Panc1 (cell line): ENCODE measurements around the gene PROM2. TPM values are rescaled to one million over a fixed set of nuclear protein-coding genes. Genes with fewer than 3 reads are reported as not detected.

ENCODE experiments used
- ATAC-seq: fragments of 200-7000 bp; cut with Tn5 transposase; 2 replicates; pipeline ENCODE4 v1.9.1; 2020; ENCODE audit warnings: mild to moderate bottlenecking, moderate library complexity
- BruUV-seq: library from RNA; stranded (reverse); fragments of 400-500 nt; replicated peaks from 2 replicates; lab custom pipeline; 2021; lab: Mats Ljungman, UMichigan
- CTCF ChIA-PET: fragments of 300-600 bp; sonication (Branson Sonifier 250); formaldehyde crosslinking; loops from one replicate; lab custom pipeline; 2022; ENCODE audit warnings: antibody characterized with exemption; lab: Charles Lee
- POLR2A ChIA-PET: fragments of 300-600 bp; sonication (Branson Sonifier 250); formaldehyde crosslinking; loops from one replicate; lab custom pipeline; 2022; ENCODE audit warnings: antibody characterized with exemption; lab: Charles Lee
- DNase-seq: peaks from one replicate; pipeline ENCODE4 v3.0.0-alpha.2; 2010; ENCODE audit warnings: low read depth, low spot score
- H3K27ac ChIP-seq: 2 replicates; pipeline ENCODE4 v1.5.1; 2011; ENCODE audit warnings: mild to moderate bottlenecking, low read length, inconsistent platforms
- H3K27me3 ChIP-seq: fragments of 200-500 bp; sonication (Bioruptor generic); 2 replicates; pipeline ENCODE4 v1.6.0; 2014; ENCODE audit warnings: low read length, inconsistent platforms; ENCODE audit not compliant: control insufficient read depth, insufficient read depth
- H3K36me3 ChIP-seq: fragments of 200-500 bp; sonication (Bioruptor generic); 2 replicates; pipeline ENCODE4 v1.5.1; 2014; ENCODE audit warnings: inconsistent platforms, mild to moderate bottlenecking, low read length, moderate library complexity; ENCODE audit not compliant: control insufficient read depth, insufficient read depth
- H3K4me1 ChIP-seq: 2 replicates; pipeline ENCODE4 v1.5.1; 2011; ENCODE audit warnings: inconsistent platforms, mild to moderate bottlenecking, low read length, moderate library complexity; ENCODE audit not compliant: control insufficient read depth, insufficient read depth
- H3K4me3 ChIP-seq, 2 experiments: 2 replicates each; pipeline ENCODE4 v1.5.1; 2011 to 2012; ENCODE audit warnings: low read depth in 2 of 2, low read length in 2 of 2, mild to moderate bottlenecking in 2 of 2, inconsistent platforms in 1 of 2, moderate library complexity in 1 of 2
- H3K9me3 ChIP-seq: fragments of 200-500 bp; sonication (Bioruptor generic); 2 replicates; pipeline ENCODE4 v1.5.1; 2014; ENCODE audit warnings: low read depth, mild to moderate bottlenecking, inconsistent platforms, low read length, moderate library complexity; ENCODE audit not compliant: control insufficient read depth, insufficient read depth
- POLR2AphosphoS5 ChIP-seq: IDR thresholded peaks from 2 replicates; pipeline ENCODE4 v1.6.1; 2012; ENCODE audit warnings: mild to moderate bottlenecking, low read depth, low read length, moderate library complexity
- SIN3A ChIP-seq: IDR thresholded peaks from 2 replicates; pipeline ENCODE4 v1.6.1; 2012; ENCODE audit warnings: low read depth, mild to moderate bottlenecking, low read length, moderate library complexity, borderline replicate concordance; ENCODE audit not compliant: insufficient read depth
- TCF7L2 ChIP-seq: IDR thresholded peaks from 2 replicates; pipeline ENCODE4 v1.6.1; 2011; ENCODE audit warnings: mild to moderate bottlenecking, low read depth, low read length, inconsistent platforms
- in situ Hi-C: cut with HindIII; loops from 2 replicates; pipeline ENCODE4 v1.10.0; 2016; ENCODE audit warnings: low sequenced_read_pairs, low pct_unique_long_range_greater_than_20kb
- intact Hi-C: fragments of 100-400 bp; cut with micrococcal nuclease; formaldehyde crosslinking; loops from one replicate; pipeline ENCODE4 v1.10.0; 2022; ENCODE audit not compliant: unreplicated experiment
- total RNA-seq: library from RNA; stranded (reverse); gene quantifications from one replicate; pipeline ENCODE4 v1.2.1, GENCODE V29; 2021; ENCODE audit not compliant: unreplicated experiment
- TF ChIP-seq, protein P1 (sequence below), 2 experiments: IDR thresholded peaks; 2 replicates each; pipeline ENCODE4 v1.6.1; 2011 to 2012; ENCODE audit warnings: low read depth in 2 of 2, control low read depth in 1 of 2, low read length in 1 of 2, mild to moderate bottlenecking in 1 of 2, moderate library complexity in 1 of 2; ENCODE audit not compliant: insufficient read depth in 1 of 2
- TF ChIP-seq, protein P2 (sequence below): fragments of 450-650 bp; IDR thresholded peaks from 2 replicates; pipeline ENCODE4 v1.5.1; 2017; ENCODE audit warnings: mild to moderate bottlenecking

The PROM2 gene
- total RNA-seq, 1 experiment from 2014 or later = 1.4 TPM

DNA sequence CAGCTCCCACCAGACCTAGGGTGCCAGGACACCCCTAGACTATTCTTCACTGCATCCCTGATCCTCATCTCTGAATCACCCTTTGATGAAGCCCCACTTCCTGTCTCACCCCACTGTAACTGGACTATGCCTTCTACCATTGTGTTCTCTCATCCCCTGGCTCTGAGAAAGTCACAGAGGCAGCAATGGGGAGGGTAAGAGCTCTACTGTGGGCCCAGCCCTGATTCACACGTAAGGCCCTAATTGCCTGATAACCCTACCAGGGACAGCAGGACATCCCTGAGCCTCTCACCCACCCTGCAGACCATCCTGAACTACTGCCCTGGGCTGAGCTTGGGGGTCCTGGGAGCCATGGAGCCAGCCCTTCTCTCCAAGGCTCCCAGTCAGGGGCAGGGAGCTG is 1.5 kb upstream of the PROM2 start:
- CTCF ChIA-PET = no interaction called here
- no peak for ATAC-seq
- no peak overlapping the region for H3K4me3 ChIP-seq
- H3K4me1 ChIP-seq = no peaks in the 10 kb centered on the region
- no peak overlapping the region for H3K27ac ChIP-seq
- no peaks in the 10 kb centered on the region for H3K9me3 ChIP-seq
- intact Hi-C loops = no loop called here
- DNase-seq = no peak
- no peaks in the 10 kb centered on the region for H3K27me3 ChIP-seq
- in situ Hi-C loops = no loop called here
- TF ChIP-seq POLR2AphosphoS5 (no peak), TCF7L2 (no peak), SIN3A (no peak)
- TF ChIP-seq, protein P1, sequence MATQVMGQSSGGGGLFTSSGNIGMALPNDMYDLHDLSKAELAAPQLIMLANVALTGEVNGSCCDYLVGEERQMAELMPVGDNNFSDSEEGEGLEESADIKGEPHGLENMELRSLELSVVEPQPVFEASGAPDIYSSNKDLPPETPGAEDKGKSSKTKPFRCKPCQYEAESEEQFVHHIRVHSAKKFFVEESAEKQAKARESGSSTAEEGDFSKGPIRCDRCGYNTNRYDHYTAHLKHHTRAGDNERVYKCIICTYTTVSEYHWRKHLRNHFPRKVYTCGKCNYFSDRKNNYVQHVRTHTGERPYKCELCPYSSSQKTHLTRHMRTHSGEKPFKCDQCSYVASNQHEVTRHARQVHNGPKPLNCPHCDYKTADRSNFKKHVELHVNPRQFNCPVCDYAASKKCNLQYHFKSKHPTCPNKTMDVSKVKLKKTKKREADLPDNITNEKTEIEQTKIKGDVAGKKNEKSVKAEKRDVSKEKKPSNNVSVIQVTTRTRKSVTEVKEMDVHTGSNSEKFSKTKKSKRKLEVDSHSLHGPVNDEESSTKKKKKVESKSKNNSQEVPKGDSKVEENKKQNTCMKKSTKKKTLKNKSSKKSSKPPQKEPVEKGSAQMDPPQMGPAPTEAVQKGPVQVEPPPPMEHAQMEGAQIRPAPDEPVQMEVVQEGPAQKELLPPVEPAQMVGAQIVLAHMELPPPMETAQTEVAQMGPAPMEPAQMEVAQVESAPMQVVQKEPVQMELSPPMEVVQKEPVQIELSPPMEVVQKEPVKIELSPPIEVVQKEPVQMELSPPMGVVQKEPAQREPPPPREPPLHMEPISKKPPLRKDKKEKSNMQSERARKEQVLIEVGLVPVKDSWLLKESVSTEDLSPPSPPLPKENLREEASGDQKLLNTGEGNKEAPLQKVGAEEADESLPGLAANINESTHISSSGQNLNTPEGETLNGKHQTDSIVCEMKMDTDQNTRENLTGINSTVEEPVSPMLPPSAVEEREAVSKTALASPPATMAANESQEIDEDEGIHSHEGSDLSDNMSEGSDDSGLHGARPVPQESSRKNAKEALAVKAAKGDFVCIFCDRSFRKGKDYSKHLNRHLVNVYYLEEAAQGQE (IDR thresholded peaks at IDR 0.05; ENCODE audit: insufficient read depth in 1 of 2, low read depth in 2 of 2, low read length in 1 of 2) = no peak
- TF ChIP-seq, protein P2, sequence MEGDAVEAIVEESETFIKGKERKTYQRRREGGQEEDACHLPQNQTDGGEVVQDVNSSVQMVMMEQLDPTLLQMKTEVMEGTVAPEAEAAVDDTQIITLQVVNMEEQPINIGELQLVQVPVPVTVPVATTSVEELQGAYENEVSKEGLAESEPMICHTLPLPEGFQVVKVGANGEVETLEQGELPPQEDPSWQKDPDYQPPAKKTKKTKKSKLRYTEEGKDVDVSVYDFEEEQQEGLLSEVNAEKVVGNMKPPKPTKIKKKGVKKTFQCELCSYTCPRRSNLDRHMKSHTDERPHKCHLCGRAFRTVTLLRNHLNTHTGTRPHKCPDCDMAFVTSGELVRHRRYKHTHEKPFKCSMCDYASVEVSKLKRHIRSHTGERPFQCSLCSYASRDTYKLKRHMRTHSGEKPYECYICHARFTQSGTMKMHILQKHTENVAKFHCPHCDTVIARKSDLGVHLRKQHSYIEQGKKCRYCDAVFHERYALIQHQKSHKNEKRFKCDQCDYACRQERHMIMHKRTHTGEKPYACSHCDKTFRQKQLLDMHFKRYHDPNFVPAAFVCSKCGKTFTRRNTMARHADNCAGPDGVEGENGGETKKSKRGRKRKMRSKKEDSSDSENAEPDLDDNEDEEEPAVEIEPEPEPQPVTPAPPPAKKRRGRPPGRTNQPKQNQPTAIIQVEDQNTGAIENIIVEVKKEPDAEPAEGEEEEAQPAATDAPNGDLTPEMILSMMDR = no peak
- H3K36me3 ChIP-seq = no peaks in the 10 kb centered on the region
- POLR2A ChIA-PET = no interaction called here
- no TSS peak for BruUV-seq

DNA sequence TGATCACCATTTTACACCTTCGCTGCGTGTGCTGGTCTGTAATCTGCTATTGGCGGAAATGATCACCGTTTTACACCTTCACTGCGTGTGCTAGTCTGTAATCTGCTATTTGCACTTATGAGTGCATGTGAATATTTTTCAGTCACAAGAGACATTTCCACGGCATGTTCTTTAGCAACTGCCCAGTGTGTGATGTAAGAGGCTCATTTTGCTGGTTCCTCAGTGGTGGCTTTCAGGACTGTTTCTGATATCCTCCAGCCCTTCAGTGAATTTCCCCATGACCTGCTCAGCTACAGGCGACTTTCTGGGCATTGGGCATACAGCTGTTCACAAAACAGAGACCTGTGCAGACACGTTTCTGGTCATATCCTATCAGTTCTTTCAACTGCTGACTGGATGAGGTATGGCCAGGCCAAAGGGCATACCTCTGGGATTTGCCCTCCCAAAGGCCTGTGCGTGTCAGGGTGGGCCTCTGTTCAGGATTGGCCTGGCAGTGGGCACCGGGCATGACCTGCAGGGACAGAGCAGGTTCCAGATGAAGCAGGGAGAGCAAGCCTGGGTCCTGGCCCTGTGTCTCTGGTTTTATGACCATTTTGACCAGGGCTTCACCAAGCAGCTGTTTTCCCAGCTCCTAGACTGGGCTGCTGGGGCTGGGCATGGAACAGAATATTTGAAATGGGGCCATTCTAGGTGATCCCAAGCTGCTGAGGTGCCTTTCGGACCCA is 521 bp upstream of the PROM2 start:
- Histone ChIP-seq H3K4me3 (no peak overlapping the region), H3K4me1 (no peaks in the 10 kb centered on the region), H3K27ac (no peak overlapping the region), H3K36me3 (no peaks in the 10 kb centered on the region), H3K27me3 (no peaks in the 10 kb centered on the region), H3K9me3 (no peaks in the 10 kb centered on the region)
- ChIA-PET POLR2A (no interaction called here), CTCF (no interaction called here)
- in situ Hi-C loops (no loop called here), intact Hi-C loops (no loop called here)
- ATAC-seq = no peak
- BruUV-seq = no TSS peak
- no peak for DNase-seq
- TF ChIP-seq SIN3A = no peak
- TF ChIP-seq, protein P1 (IDR thresholded peaks at IDR 0.05; ENCODE audit: insufficient read depth in 1 of 2, low read depth in 2 of 2, low read length in 1 of 2) = no peak
- TF ChIP-seq TCF7L2 = no peak
- TF ChIP-seq, protein P2 = no peak
- TF ChIP-seq POLR2AphosphoS5 = no peak
